HepG2 (cell line): ENCODE results near the gene PRM3. TPM values are rescaled to one million over a fixed set of nuclear protein-coding genes. Genes with fewer than 3 reads are reported as not detected.
A peak's percentile ranks its signal among the peaks of the same experiment; 100 is the strongest.

Source experiments
- ADNP ChIP-seq: sonication (generic); formaldehyde crosslinking; IDR thresholded peaks from 2 replicates; pipeline ENCODE4 v1.4.0; 2020; ENCODE audit warnings: missing genetic modification reagents
- ELF4 ChIP-seq: sonication (generic); formaldehyde crosslinking; IDR thresholded peaks from 2 replicates; pipeline ENCODE4 v1.5.0; 2020; ENCODE audit warnings: missing genetic modification reagents, mild to moderate bottlenecking, moderate library complexity, borderline replicate concordance
- GABPA ChIP-seq, 2 experiments: IDR thresholded peaks; 2 replicates each; pipeline ENCODE4 v1.6.1; 2011 to 2016; ENCODE audit warnings: low read depth in 2 of 2, low read length in 1 of 2, missing biosample characterization in 1 of 2, missing genetic modification characterization in 1 of 2
- MTF2 ChIP-seq: sonication (generic); formaldehyde crosslinking; IDR thresholded peaks from 2 replicates; pipeline ENCODE4 v1.5.0; 2020; ENCODE audit warnings: missing genetic modification reagents, borderline replicate concordance
- NR1H2 ChIP-seq: sonication (generic); formaldehyde crosslinking; IDR thresholded peaks from 2 replicates; pipeline ENCODE4 v1.8.1; 2022; ENCODE audit warnings: low read depth, missing genetic modification reagents, borderline replicate concordance
- NR2C2 ChIP-seq: sonication (generic); formaldehyde crosslinking; IDR thresholded peaks from 2 replicates; pipeline ENCODE4 v1.4.0; 2020; ENCODE audit warnings: missing genetic modification reagents, mild to moderate bottlenecking, moderate library complexity, borderline replicate concordance
- PBX3 ChIP-seq: sonication (generic); formaldehyde crosslinking; IDR thresholded peaks from 2 replicates; pipeline ENCODE4 v1.8.1; 2023; ENCODE audit warnings: missing genetic modification reagents, inconsistent platforms, borderline replicate concordance
- PHF21A ChIP-seq: sonication (generic); formaldehyde crosslinking; IDR thresholded peaks from 2 replicates; pipeline ENCODE4 v1.5.0; 2020; ENCODE audit warnings: mild to moderate bottlenecking, missing genetic modification reagents
- RFXAP ChIP-seq: sonication (generic); formaldehyde crosslinking; IDR thresholded peaks from 2 replicates; pipeline ENCODE4 v1.4.0; 2020; ENCODE audit warnings: missing genetic modification reagents, borderline replicate concordance
- TAF15 ChIP-seq: fragments of 200-400 bp; formaldehyde crosslinking; IDR thresholded peaks from one replicate; pipeline ENCODE4 v1.6.1; 2018; ENCODE audit warnings: mild to moderate bottlenecking, low read depth, low read length; ENCODE audit not compliant: poor library complexity, severe bottlenecking
- TP53 ChIP-seq: sonication (generic); formaldehyde crosslinking; conservative IDR thresholded peaks from 2 replicates; pipeline ENCODE4 v1.4.0; 2020; ENCODE audit warnings: missing genetic modification reagents
- ZBTB20 ChIP-seq: sonication (generic); formaldehyde crosslinking; IDR thresholded peaks from 2 replicates; pipeline ENCODE4 v1.8.1; 2023; ENCODE audit warnings: missing genetic modification reagents, low read depth, mild to moderate bottlenecking, borderline replicate concordance
- ZNF18 ChIP-seq: sonication (generic); formaldehyde crosslinking; IDR thresholded peaks from 2 replicates; pipeline ENCODE4 v1.8.0; 2022; ENCODE audit warnings: mild to moderate bottlenecking, missing genetic modification reagents; ENCODE audit not compliant: insufficient replicate concordance
- ZNF318 ChIP-seq: sonication (generic); formaldehyde crosslinking; IDR thresholded peaks from 2 replicates; pipeline ENCODE4 v1.4.0; 2020; ENCODE audit warnings: mild to moderate bottlenecking, missing genetic modification reagents
- ZNF343 ChIP-seq: sonication (generic); formaldehyde crosslinking; IDR thresholded peaks from 2 replicates; pipeline ENCODE4 v1.4.0; 2020; ENCODE audit warnings: mild to moderate bottlenecking, missing genetic modification reagents
- ZNF451 ChIP-seq: sonication (generic); formaldehyde crosslinking; IDR thresholded peaks from 2 replicates; pipeline ENCODE4 v1.5.0; 2020; ENCODE audit warnings: mild to moderate bottlenecking, missing genetic modification reagents
- ZNF607 ChIP-seq: sonication (generic); formaldehyde crosslinking; IDR thresholded peaks from 2 replicates; pipeline ENCODE4 v1.5.1; 2020; ENCODE audit warnings: missing genetic modification reagents, mild to moderate bottlenecking, borderline replicate concordance
- polyA plus RNA-seq, 8 experiments: library from polyadenylated mRNA; depleted of rRNA in 3 of 8; stranded (reverse) in 7 of 8; unstranded in 1 of 8; fragments of >200 nt; fragmentation: Illumina TruSeq in 4 of 8; extraction: Trizol in 4 of 8; gene quantifications; 2 replicates each; pipeline versions ENCODE4 v1.2.1 to v1.2.3, GENCODE V29; 2011 to 2016; ENCODE audit warnings: low read depth in 4 of 8, missing spikeins in 1 of 8, mixed read lengths in 1 of 8; ENCODE audit not compliant: insufficient read depth in 1 of 8
- total RNA-seq, 5 experiments: library from RNA; depleted of rRNA; stranded (reverse); fragments of >200 nt; fragmentation: Illumina TruSeq; extraction: Trizol; gene quantifications; 2 replicates each; pipeline ENCODE4 v1.2.3, GENCODE V29; 2016; ENCODE audit warnings: low read depth in 1 of 5

PRM3 gene
- total and polyA plus RNA-seq, 2 of the 13 experiments (the other 11 are each of a cell fraction or from before 2014, with no cell fraction given): not detected

- peak; percentile 96 for TF ChIP-seq ZNF18 (CRISPR knock-in tag)
- TF ChIP-seq MTF2 (CRISPR knock-in tag): 0 out of 2 replicates have a peak, but pooled peaks have one; percentile 36
- TF ChIP-seq GABPA (IDR thresholded peaks at IDR 0.05; ENCODE audit: low read depth, low read length): no peak
- peak; percentile 28; the same call in 1 of the 2 replicates for TF ChIP-seq GABPA (CRISPR knock-in tag; IDR thresholded peaks at IDR 0.05; ENCODE audit: low read depth)
- TF ChIP-seq ZNF607 (CRISPR knock-in tag): no peak
- TF ChIP-seq ZNF451: peak; percentile 12; the same call in 1 of the 2 replicates
- no peak for TF ChIP-seq TAF15
- TF ChIP-seq PBX3 (CRISPR knock-in tag): no peak
- TF ChIP-seq RFXAP (CRISPR knock-in tag): peak; percentile 73; the same call in 1 of the 2 replicates
- TF ChIP-seq ZNF343 (CRISPR knock-in tag): no peak
- TF ChIP-seq NR1H2 (CRISPR knock-in tag): peak; percentile 74; the same call in 1 of the 2 replicates
- peak; percentile 80; the same call in 1 of the 2 replicates for TF ChIP-seq PHF21A
- TF ChIP-seq ELF4: no peak
- TF ChIP-seq NR2C2 (CRISPR knock-in tag): peak; percentile 56; the same call in 1 of the 2 replicates
- TF ChIP-seq ADNP (CRISPR knock-in tag): no peak
- TF ChIP-seq TP53: 0 out of 2 replicates have a peak, but pooled peaks have one; percentile 71
- TF ChIP-seq ZBTB20 (CRISPR knock-in tag): no peak; the same call in 1 of the 2 replicates
- TF ChIP-seq ZNF318 (CRISPR knock-in tag): peak; percentile 66
Measured at GRCh38 chr16:11296706-11297491, 23.5 kb upstream of the PRM3 start (continued).
